Sigmoid colon (tissue), 7 donors: ENCODE measurements around the gene COL4A1. TPM values are rescaled to one million over a fixed set of nuclear protein-coding genes. Genes with fewer than 3 reads are reported as not detected.

ENCODE experiments used
- DNase-seq: peaks from one replicate; pipeline ENCODE4 v3.0.0-alpha.2; 2019
- H3K27ac ChIP-seq, 4 donors: fragments of 200-600 bp; sonication (generic); one replicate each; pipeline ENCODE4 v1.5.1; 2016 to 2019; ENCODE audit warnings: mild to moderate bottlenecking in 1 of 4
- H3K27me3 ChIP-seq, 3 donors: fragments of 200-600 bp; sonication (generic); one replicate each; pipeline ENCODE4 v1.5.1; 2019; ENCODE audit warnings: mild to moderate bottlenecking in 1 of 3
- H3K36me3 ChIP-seq, 4 donors: fragments of 200-600 bp; sonication (generic); one replicate each; pipeline ENCODE4 v1.5.1; 2016 to 2019
- H3K4me1 ChIP-seq, 4 donors: fragments of 200-600 bp; sonication (generic); one replicate each; pipeline ENCODE4 v1.5.1; 2017 to 2019
- H3K4me3 ChIP-seq, 4 donors: fragments of 200-600 bp; sonication (generic); one replicate each; pipeline ENCODE4 v1.5.1; 2017 to 2019; ENCODE audit warnings: mild to moderate bottlenecking in 2 of 4, moderate library complexity in 1 of 4
- H3K9me3 ChIP-seq, 4 donors: fragments of 200-600 bp in 3 of 4; sonication (generic) in 3 of 4; one replicate each; pipeline versions ENCODE4 v1.5.1 to v1.6.1; 2013 to 2019
- CTCF ChIP-seq, 4 experiments: fragments of 450-650 bp in 3 of 4; fragments of 200-600 bp in 1 of 4; IDR thresholded peaks; one replicate each; pipeline ENCODE4 v1.5.1; 2016 to 2019; ENCODE audit warnings: antibody characterized with exemption in 4 of 4, mild to moderate bottlenecking in 3 of 4, moderate library complexity in 2 of 4
- EP300 ChIP-seq, 4 donors: sonication (generic); formaldehyde crosslinking; IDR thresholded peaks; one replicate each; pipeline ENCODE4 v1.6.1; 2017; ENCODE audit warnings: antibody characterized with exemption in 4 of 4
- POLR2A ChIP-seq, 2 donors: fragments of 450-650 bp; IDR thresholded peaks; one replicate each; pipeline ENCODE4 v1.6.1; 2016; ENCODE audit warnings: antibody characterized with exemption in 2 of 2, mild to moderate bottlenecking in 2 of 2, moderate library complexity in 2 of 2
- POLR2AphosphoS5 ChIP-seq, 4 donors: sonication (generic); formaldehyde crosslinking; IDR thresholded peaks; one replicate each; pipeline ENCODE4 v1.6.1; 2017; ENCODE audit warnings: antibody characterized with exemption in 4 of 4
- WGBS, 2 donors: extraction: QIAGEN DNeasy Blood & Tissue Kit; methylation state at CpG; one replicate each; pipeline ENCODE4 v1.1.7; 2013; 5-methylcytosine and 5-hydroxymethylcytosine counted together
- intact Hi-C: fragments of 100-400 bp; cut with DNase I; formaldehyde crosslinking; loops from one replicate; pipeline ENCODE4 v1.15.1; 2023
- polyA plus RNA-seq, 3 donors: library from polyadenylated mRNA; stranded (reverse); fragments of 200-250 nt; gene quantifications; one replicate each; pipeline ENCODE4 v1.2.3, GENCODE V29; 2013
- total RNA-seq, 4 donors: library from RNA; depleted of rRNA; stranded (reverse); fragments of >200 nt; gene quantifications; one replicate each; pipeline ENCODE4 v1.1.0, GENCODE V29; 2016
- donor health status: healthy with polysubstance abuse.
- donor health status: Bipolar disorder and iron deficiency.
- donor health status: healthy.

The COL4A1 gene
- total and polyA plus RNA-seq, 7 donors: 9.2 to 598 (median 235) TPM

- Histone ChIP-seq H3K36me3 (no peaks in the 10 kb centered on the region), H3K27me3 (no peaks in the 10 kb centered on the region), H3K4me1 (peaks cover 0 to 81% (median 61%) of the 10 kb centered on the region in 4 donors), H3K4me3 (no peak overlapping the region), H3K27ac (peak overlapping the region; percentile 85 to 97 (median 89)), H3K9me3 (no peaks in the 10 kb centered on the region)
- intact Hi-C loops: loop anchor here (10.0 kb wide), 1 partner anchor 390 kb away; the partner anchor contains the start of gene NAXD
- TF ChIP-seq EP300 (IDR thresholded peaks at IDR 0.05) (no peak), POLR2A (IDR thresholded peaks at IDR 0.05) (no peak)
- 85 to 87% methylated on average over 8 of the region's 8 CpGs for WGBS, 2 donors
- DNase-seq: no peak
Measured at GRCh38 chr13:110224519-110224918, 82.4 kb downstream of the COL4A1 start.

- H3K4me3 ChIP-seq: peak overlapping the region in 1 of 4 donors; percentile 15
Measured at GRCh38 chr13:110221406-110222117, 85.4 kb downstream of the COL4A1 start.

GRCh38 chr13:110220471-110220870, 86.5 kb downstream of the COL4A1 start:
- Histone ChIP-seq H3K36me3 (no peaks in the 10 kb centered on the region), H3K4me1 (peaks cover 0 to 83% (median 66%) of the 10 kb centered on the region in 4 donors), H3K27me3 (no peaks in the 10 kb centered on the region), H3K27ac (peak overlapping the region; percentile 85 to 97 (median 89)), H3K9me3 (no peaks in the 10 kb centered on the region), H3K4me3 (no peak overlapping the region)
- no peak for TF ChIP-seq EP300 (IDR thresholded peaks at IDR 0.05)
- no peak for TF ChIP-seq POLR2AphosphoS5 (IDR thresholded peaks at IDR 0.05)
- no peak for TF ChIP-seq CTCF (IDR thresholded peaks at IDR 0.05)
- TF ChIP-seq POLR2A (IDR thresholded peaks at IDR 0.05): no peak
- WGBS, 2 donors: 72 to 85% methylated on average over 7 of the region's 7 CpGs
- intact Hi-C loops: loop anchor here (2.0 to 10.0 kb wide), 2 partner anchors 224 to 394 kb away; partner anchors contain the start of gene NAXD
- DNase-seq: no peak

More at GRCh38 chr13:110221406-110222117, 85.4 kb downstream of the COL4A1 start:
- intact Hi-C loops: loop anchor here (1.0 to 10.0 kb wide), 4 partner anchors 87 to 393 kb away; partner anchors contain the start of gene NAXD
- no peak for TF ChIP-seq POLR2A (IDR thresholded peaks at IDR 0.05)
- peak in 2 of 4 donors; percentile 16 to 50 for TF ChIP-seq POLR2AphosphoS5 (IDR thresholded peaks at IDR 0.05)
- no peak for TF ChIP-seq CTCF (IDR thresholded peaks at IDR 0.05)
- peak in 1 of 4 donors; percentile 63 for TF ChIP-seq EP300 (IDR thresholded peaks at IDR 0.05)
- no peak for DNase-seq
- WGBS, 2 donors: 64 to 71% methylated on average over 18 of the region's 18 CpGs
- Histone ChIP-seq H3K27ac (peak overlapping the region; percentile 85 to 97 (median 89)), H3K9me3 (no peaks in the 10 kb centered on the region), H3K27me3 (no peaks in the 10 kb centered on the region), H3K36me3 (no peaks in the 10 kb centered on the region), H3K4me1 (peaks cover 0 to 83% (median 64%) of the 10 kb centered on the region in 4 donors)

- intact Hi-C loops: loop anchor here (5.0 to 10.0 kb wide), 2 partner anchors 214 to 346 kb away; partner anchors contain the start of gene RAB20
- Histone ChIP-seq H3K27ac (peak overlapping the region; percentile 45 to 87 (median 78)), H3K4me1 (peaks cover 0 to 88% (median 74%) of the 10 kb centered on the region in 4 donors), H3K9me3 (no peaks in the 10 kb centered on the region), H3K27me3 (no peaks in the 10 kb centered on the region), H3K36me3 (peaks cover 0 to 4% (median under 1%) of the 10 kb centered on the region in 4 donors), H3K4me3 (no peak overlapping the region)
- TF ChIP-seq EP300 (IDR thresholded peaks at IDR 0.05) (peak in 1 of 4 donors; percentile 41), CTCF (IDR thresholded peaks at IDR 0.05) (no peak)
- no peak for DNase-seq
- WGBS, 2 donors: 68 to 89% methylated on average over 21 of the region's 21 CpGs
Measured at GRCh38 chr13:110218581-110219201, 88.3 kb downstream of the COL4A1 start.

- Histone ChIP-seq H3K9me3 (no peaks in the 10 kb centered on the region), H3K36me3 (peaks cover 0 to 10% (median 8%) of the 10 kb centered on the region in 4 donors), H3K27ac (peak overlapping the region; percentile 68 to 87 (median 78)), H3K4me1 (peaks cover 0 to 80% (median 73%) of the 10 kb centered on the region in 4 donors), H3K27me3 (no peaks in the 10 kb centered on the region), H3K4me3 (no peak overlapping the region)
- intact Hi-C loops: loop anchor here (5.0 to 10.0 kb wide), 2 partner anchors 214 to 347 kb away; partner anchors contain the start of gene RAB20
- TF ChIP-seq POLR2A (IDR thresholded peaks at IDR 0.05): no peak
- no peak for TF ChIP-seq CTCF (IDR thresholded peaks at IDR 0.05)
- TF ChIP-seq EP300 (IDR thresholded peaks at IDR 0.05): no peak
- no peak for TF ChIP-seq POLR2AphosphoS5 (IDR thresholded peaks at IDR 0.05)
- WGBS, 2 donors: 85 to 89% methylated on average over 2 of the region's 2 CpGs
- no peak for DNase-seq
Measured at GRCh38 chr13:110217811-110218210, 89.1 kb downstream of the COL4A1 start.
